Measurements from ENCODE around the gene ANKRD63.
A peak's percentile ranks its signal among the peaks of the same experiment; 100 is the strongest.

The ANKRD63 gene

DNA sequence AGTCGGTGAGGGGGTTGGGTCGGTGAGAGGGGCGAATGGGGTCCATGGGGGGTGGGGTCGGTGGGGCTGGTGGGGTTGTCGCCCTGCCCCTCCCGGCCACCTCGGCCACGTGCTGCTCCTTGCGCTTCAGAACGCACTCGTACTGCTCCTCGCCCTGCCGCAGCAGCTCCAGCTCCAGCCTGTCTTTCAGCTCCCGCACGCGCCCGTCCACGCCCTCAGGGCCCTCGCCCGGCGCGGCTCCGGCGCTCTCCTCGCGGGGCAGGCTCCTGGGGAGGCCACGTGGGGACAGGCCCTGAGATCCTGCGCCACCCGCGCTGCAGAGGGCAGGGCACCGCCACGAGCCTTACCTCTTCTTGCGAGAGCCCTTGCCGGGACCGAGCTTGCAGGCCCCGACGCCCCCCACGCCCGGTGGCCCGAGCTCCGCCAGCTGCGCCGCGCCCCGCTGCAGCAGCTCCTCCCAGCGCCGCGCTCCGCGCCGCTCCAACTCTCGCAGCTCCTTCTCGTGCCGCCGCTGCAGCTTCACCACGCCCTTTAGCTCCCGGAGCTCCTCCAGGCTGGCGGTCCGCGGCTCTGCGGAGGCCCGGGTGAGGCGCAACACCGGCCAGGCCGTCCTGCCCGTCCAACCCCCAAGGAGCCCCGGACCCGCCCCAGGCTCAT is 8.2 kb upstream of the ANKRD63 start:
- TF ChIP-seq, protein P1, sequence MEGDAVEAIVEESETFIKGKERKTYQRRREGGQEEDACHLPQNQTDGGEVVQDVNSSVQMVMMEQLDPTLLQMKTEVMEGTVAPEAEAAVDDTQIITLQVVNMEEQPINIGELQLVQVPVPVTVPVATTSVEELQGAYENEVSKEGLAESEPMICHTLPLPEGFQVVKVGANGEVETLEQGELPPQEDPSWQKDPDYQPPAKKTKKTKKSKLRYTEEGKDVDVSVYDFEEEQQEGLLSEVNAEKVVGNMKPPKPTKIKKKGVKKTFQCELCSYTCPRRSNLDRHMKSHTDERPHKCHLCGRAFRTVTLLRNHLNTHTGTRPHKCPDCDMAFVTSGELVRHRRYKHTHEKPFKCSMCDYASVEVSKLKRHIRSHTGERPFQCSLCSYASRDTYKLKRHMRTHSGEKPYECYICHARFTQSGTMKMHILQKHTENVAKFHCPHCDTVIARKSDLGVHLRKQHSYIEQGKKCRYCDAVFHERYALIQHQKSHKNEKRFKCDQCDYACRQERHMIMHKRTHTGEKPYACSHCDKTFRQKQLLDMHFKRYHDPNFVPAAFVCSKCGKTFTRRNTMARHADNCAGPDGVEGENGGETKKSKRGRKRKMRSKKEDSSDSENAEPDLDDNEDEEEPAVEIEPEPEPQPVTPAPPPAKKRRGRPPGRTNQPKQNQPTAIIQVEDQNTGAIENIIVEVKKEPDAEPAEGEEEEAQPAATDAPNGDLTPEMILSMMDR (IDR thresholded peaks at IDR 0.05; ENCODE audit: low read length, missing control alignments): no peak
- DNase-seq (ENCODE audit: low read depth): peak; percentile 53
- peak overlapping the region; percentile 27 for H3K4me3 ChIP-seq (replicated peaks; ENCODE audit: low read depth, low read length)

DNA sequence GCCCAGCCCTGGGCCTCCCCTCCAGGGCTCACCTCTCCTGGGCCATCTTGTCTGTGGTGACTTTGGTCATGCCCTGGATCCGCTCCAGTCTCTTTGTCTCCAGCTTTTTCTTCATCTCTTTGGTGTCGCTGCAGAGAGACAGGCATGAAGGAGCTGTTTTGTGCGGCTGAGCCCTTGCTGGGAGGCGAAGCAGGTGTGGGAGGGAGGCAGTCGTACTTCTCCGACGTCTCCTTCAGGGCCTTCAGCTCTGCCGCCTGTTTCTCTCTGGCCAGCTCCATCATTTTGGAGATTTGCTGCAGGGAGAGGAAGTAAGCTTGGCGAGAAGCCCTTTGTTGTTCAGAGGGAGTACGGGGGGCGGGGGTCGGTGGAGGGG is 7.7 kb upstream of the ANKRD63 start:
- TF ChIP-seq, protein P1 (IDR thresholded peaks at IDR 0.05; ENCODE audit: low read length, missing control alignments): no peak
- DNase-seq (ENCODE audit: low read depth): no peak
- H3K4me3 ChIP-seq (replicated peaks; ENCODE audit: low read depth, low read length): no peak overlapping the region

GRCh38 chr15:40289140-40289775 is 6.4 kb upstream of the ANKRD63 start:
- no peak for DNase-seq (ENCODE audit: low read depth)
- H3K4me3 ChIP-seq (replicated peaks; ENCODE audit: low read depth, low read length): no peak overlapping the region
- TF ChIP-seq, protein P1 (IDR thresholded peaks at IDR 0.05; ENCODE audit: low read length, missing control alignments): no peak

DNA sequence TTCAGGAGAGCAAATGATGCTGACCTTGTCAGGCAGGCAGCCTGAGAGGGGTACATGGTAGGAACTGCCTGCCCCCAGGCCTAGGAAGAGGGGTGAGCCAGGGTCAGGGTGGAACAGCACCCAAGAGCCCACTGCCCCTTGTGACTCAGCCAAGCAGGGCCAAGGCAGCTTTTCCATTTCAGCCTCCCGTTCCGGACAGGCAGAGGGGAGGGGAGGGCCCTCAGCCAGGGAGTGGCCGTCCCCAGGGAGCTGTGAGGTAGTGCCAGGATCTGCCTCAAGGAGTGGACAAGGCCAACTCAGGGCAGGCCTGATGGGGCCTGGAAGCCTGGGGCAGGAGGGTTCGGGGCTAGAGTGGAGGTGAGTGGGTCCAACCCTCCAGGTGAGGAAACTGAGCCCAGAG is 5.1 kb upstream of the ANKRD63 start:
- no peak for DNase-seq (ENCODE audit: low read depth)
- TF ChIP-seq, protein P1 (IDR thresholded peaks at IDR 0.05; ENCODE audit: low read length, missing control alignments): no peak
- H3K4me3 ChIP-seq (replicated peaks; ENCODE audit: low read depth, low read length): no peak overlapping the region

DNA sequence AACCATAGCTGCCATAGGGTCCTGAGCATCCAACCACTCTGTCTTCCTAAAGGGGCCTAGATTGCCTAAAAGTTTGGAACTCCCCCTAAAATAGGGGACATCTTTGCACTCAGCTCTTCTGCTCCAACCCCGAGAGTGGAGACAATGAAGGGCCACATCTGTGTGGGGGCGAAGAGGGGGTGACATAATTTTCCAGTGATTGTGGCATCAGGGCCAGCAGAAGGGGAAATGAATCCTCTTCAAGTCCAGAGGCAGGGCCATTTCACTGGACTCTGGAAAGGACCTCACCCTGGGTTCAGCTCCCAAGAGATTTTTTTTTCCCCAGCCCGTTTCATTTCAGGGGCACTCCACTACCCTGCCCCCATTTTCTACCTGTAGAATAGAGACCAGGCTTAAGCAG is 4.6 kb upstream of the ANKRD63 start:
- H3K4me3 ChIP-seq (replicated peaks; ENCODE audit: low read depth, low read length): no peak overlapping the region
- no peak for DNase-seq (ENCODE audit: low read depth)
- TF ChIP-seq, protein P1 (IDR thresholded peaks at IDR 0.05; ENCODE audit: low read length, missing control alignments): no peak

GRCh38 chr15:40286794-40287193 is 3.9 kb upstream of the ANKRD63 start:
- H3K4me3 ChIP-seq (replicated peaks; ENCODE audit: low read depth, low read length): no peak overlapping the region
- TF ChIP-seq, protein P1 (IDR thresholded peaks at IDR 0.05; ENCODE audit: low read length, missing control alignments): no peak
- DNase-seq (ENCODE audit: low read depth): no peak

- H3K4me3 ChIP-seq (replicated peaks; ENCODE audit: low read depth, low read length): no peak overlapping the region
- TF ChIP-seq, protein P1 (IDR thresholded peaks at IDR 0.05; ENCODE audit: low read length, missing control alignments): no peak
- no peak for DNase-seq (ENCODE audit: low read depth)
Measured at GRCh38 chr15:40286061-40286532, 3.2 kb upstream of the ANKRD63 start.

Data from fibroblast of pulmonary artery (primary cell).